Caco-2 (cell line): Measurements from ENCODE around the gene TCIRG1. TPM values are rescaled to one million over a fixed set of nuclear protein-coding genes. Genes with fewer than 3 reads are reported as not detected.
A peak's percentile ranks its signal among the peaks of the same experiment; 100 is the strongest.

Experiments
- BruUV-seq: library from RNA; stranded (reverse); fragments of 400-500 nt; replicated peaks from 2 replicates; lab custom pipeline; 2021; lab: Mats Ljungman, UMichigan
- CTCF ChIA-PET: fragments of 300-600 bp; sonication (Branson Sonifier 250); formaldehyde crosslinking; loops from one replicate; lab custom pipeline; 2022; ENCODE audit warnings: antibody characterized with exemption; lab: Charles Lee
- POLR2A ChIA-PET: fragments of 300-600 bp; sonication (Branson Sonifier 250); formaldehyde crosslinking; loops from one replicate; lab custom pipeline; 2022; ENCODE audit warnings: antibody characterized with exemption; lab: Charles Lee
- DNase-seq, 2 experiments: peaks; one replicate each; pipeline versions ENCODE4 v3.0.0 to v3.0.0-alpha.2; 2020 to 2022
- H3K27me3 ChIP-seq: replicated peaks from 2 replicates; pipeline ENCODE4 v1.6.0; 2011; ENCODE audit warnings: low read length; ENCODE audit not compliant: control insufficient read depth, insufficient read depth
- H3K36me3 ChIP-seq: 2 replicates; pipeline ENCODE4 v1.5.1; 2011; ENCODE audit warnings: low read length; ENCODE audit not compliant: control insufficient read depth, insufficient read depth
- H3K4me1 ChIP-seq: fragments of 250-450 bp; sonication (Bioruptor Pico); 2 replicates; pipeline ENCODE4 v1.5.1; 2020; ENCODE audit warnings: mild to moderate bottlenecking
- H3K4me3 ChIP-seq: 2 replicates; pipeline ENCODE4 v1.5.1; 2011; ENCODE audit warnings: low read depth, mild to moderate bottlenecking, control low read depth, low read length
- H3K9me3 ChIP-seq: fragments of 250-450 bp; sonication (Bioruptor Pico); 2 replicates; pipeline ENCODE4 v1.5.1; 2020; ENCODE audit warnings: mild to moderate bottlenecking, moderate library complexity
- H3K27ac Mint-ChIP-seq: one replicate; pipeline ENCODE4 v1.8.0; 2022; ENCODE audit warnings: mixed read lengths; ENCODE audit not compliant: unreplicated experiment
- H3K27me3 Mint-ChIP-seq: one replicate; pipeline ENCODE4 v1.8.0; 2022; ENCODE audit warnings: mixed read lengths; ENCODE audit not compliant: insufficient read depth, unreplicated experiment
- H3K36me3 Mint-ChIP-seq: one replicate; pipeline ENCODE4 v1.8.0; 2022; ENCODE audit warnings: mild to moderate bottlenecking, mixed read lengths; ENCODE audit not compliant: insufficient read depth, unreplicated experiment
- H3K4me1 Mint-ChIP-seq: one replicate; pipeline ENCODE4 v1.8.0; 2022; ENCODE audit warnings: low read depth, mixed read lengths; ENCODE audit not compliant: unreplicated experiment
- H3K4me3 Mint-ChIP-seq: one replicate; pipeline ENCODE4 v1.8.0; 2022; ENCODE audit warnings: mild to moderate bottlenecking, moderate library complexity, mixed read lengths; ENCODE audit not compliant: unreplicated experiment
- H3K9me3 Mint-ChIP-seq: one replicate; pipeline ENCODE4 v1.8.0; 2022; ENCODE audit warnings: mixed read lengths; ENCODE audit not compliant: unreplicated experiment
- intact Hi-C: fragments of 100-400 bp; cut with micrococcal nuclease; formaldehyde crosslinking; loops from one replicate; pipeline ENCODE4 v1.10.0; 2022; ENCODE audit not compliant: unreplicated experiment
- total RNA-seq: library from RNA; stranded (reverse); gene quantifications from 2 replicates; pipeline ENCODE4 v1.2.3, GENCODE V29; 2022
- TF ChIP-seq, protein P1 (sequence below), 2 experiments: fragments of 200-600 bp in 1 of 2; IDR thresholded peaks; 1 replicate in 1 of 2; 2 replicates in 1 of 2; pipeline versions ENCODE4 v1.5.1 to v1.8.0; 2011 to 2022; ENCODE audit warnings: antibody characterized with exemption in 1 of 2, control low read depth in 1 of 2, inconsistent platforms in 1 of 2, low read depth in 1 of 2, low read length in 1 of 2, mild to moderate bottlenecking in 1 of 2, moderate library complexity in 1 of 2; ENCODE audit not compliant: insufficient read depth in 1 of 2, severe bottlenecking in 1 of 2, unreplicated experiment in 1 of 2

TCIRG1 gene
- total RNA-seq, 1 experiment from 2014 or later, result 2.7 TPM

DNA sequence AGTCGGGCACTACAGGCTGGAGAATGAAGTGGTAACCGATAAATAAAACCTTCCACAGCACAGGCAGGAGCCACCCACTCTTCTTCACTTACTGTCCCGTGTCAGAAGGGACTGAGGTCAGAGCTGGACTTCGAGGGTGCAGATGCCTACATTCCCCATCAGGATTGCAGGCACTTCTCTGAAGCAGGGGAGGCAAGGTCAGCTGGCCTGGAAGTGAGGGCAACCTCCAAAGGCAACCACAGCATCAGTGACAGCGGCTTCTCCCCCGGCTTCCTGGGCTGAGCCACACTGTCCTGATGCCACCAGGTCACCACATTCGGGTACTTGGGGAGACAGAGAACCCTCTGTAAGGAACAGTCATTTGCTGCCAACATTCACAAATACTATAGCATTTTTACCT lies 22.7 kb downstream of the TCIRG1 start:
- Mint-ChIP-seq H3K27me3 (no peaks in the 10 kb centered on the region), H3K4me3 (no peak overlapping the region), H3K4me1 (no peaks in the 10 kb centered on the region), H3K36me3 (peaks cover 97% of the 10 kb centered on the region), H3K9me3 (no peaks in the 10 kb centered on the region), H3K27ac (no peak overlapping the region)
- CTCF ChIA-PET, result no interaction called here
- peak in 1 of 2 experiments; percentile 27 for DNase-seq
- H3K36me3 ChIP-seq, result peaks cover 11% of the 10 kb centered on the region; the same call in 1 of the 2 replicates
- POLR2A ChIA-PET, result no interaction called here
- no peaks in the 10 kb centered on the region for H3K4me1 ChIP-seq
- no peaks in the 10 kb centered on the region for H3K9me3 ChIP-seq
- TF ChIP-seq, protein P1, sequence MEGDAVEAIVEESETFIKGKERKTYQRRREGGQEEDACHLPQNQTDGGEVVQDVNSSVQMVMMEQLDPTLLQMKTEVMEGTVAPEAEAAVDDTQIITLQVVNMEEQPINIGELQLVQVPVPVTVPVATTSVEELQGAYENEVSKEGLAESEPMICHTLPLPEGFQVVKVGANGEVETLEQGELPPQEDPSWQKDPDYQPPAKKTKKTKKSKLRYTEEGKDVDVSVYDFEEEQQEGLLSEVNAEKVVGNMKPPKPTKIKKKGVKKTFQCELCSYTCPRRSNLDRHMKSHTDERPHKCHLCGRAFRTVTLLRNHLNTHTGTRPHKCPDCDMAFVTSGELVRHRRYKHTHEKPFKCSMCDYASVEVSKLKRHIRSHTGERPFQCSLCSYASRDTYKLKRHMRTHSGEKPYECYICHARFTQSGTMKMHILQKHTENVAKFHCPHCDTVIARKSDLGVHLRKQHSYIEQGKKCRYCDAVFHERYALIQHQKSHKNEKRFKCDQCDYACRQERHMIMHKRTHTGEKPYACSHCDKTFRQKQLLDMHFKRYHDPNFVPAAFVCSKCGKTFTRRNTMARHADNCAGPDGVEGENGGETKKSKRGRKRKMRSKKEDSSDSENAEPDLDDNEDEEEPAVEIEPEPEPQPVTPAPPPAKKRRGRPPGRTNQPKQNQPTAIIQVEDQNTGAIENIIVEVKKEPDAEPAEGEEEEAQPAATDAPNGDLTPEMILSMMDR (IDR thresholded peaks at IDR 0.05; ENCODE audit: insufficient read depth in 1 of 2, low read depth in 1 of 2, low read length in 1 of 2, severe bottlenecking in 1 of 2, unreplicated experiment in 1 of 2), result no peak
- H3K27me3 ChIP-seq, result no peaks in the 10 kb centered on the region
- H3K4me3 ChIP-seq, result no peak overlapping the region
- intact Hi-C loops, result no loop called here
- BruUV-seq, result no TSS peak

DNA sequence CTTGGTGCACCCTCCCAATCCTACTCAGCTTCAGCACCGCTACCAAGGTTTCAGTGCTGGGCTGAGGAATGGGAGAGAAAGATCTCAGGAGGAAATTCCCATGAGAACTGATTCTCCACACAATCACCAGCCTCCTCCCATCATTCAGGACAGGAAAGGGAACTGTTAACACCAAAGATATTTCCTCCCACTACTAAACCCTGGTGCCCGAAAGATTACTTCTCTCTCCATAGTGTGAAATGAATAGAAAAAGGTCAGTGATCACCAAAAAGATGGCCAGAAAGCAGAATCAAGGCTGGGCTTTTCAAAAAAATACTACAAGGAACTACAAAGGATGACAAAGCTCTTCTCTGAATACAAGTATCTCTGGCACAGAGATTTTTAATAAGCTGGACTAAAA lies 26.1 kb downstream of the TCIRG1 start:
- no TSS peak for BruUV-seq

DNA sequence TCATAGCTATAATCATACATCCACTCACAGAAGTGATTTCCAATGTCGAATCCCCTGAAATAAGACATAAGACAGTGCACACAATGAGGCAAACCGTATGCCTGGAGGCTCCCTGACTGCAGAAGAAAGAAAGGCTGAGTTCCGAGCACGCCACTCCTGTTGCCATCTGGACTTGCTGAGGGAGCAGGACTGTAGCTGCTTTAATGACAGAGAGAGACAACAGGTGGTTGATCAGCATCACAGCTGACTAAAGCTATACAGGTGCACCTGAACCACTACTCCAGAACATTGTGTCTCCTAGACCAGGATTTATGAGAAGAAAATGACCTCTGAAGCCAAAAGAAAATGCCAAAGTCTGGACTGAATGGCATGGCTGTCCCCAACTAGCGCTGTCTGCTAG lies 27.0 kb downstream of the TCIRG1 start:
- Histone ChIP-seq H3K4me3 (no peak overlapping the region), H3K36me3 (peaks cover 13% of the 10 kb centered on the region; the same call in 1 of the 2 replicates), H3K27me3 (no peaks in the 10 kb centered on the region), H3K9me3 (no peaks in the 10 kb centered on the region), H3K4me1 (no peaks in the 10 kb centered on the region)
- CTCF ChIA-PET, result no interaction called here
- TF ChIP-seq, protein P1 (IDR thresholded peaks at IDR 0.05; ENCODE audit: insufficient read depth in 1 of 2, low read depth in 1 of 2, low read length in 1 of 2, severe bottlenecking in 1 of 2, unreplicated experiment in 1 of 2), result no peak
- H3K4me3 Mint-ChIP-seq, result no peak overlapping the region
- intact Hi-C loops, result no loop called here
- H3K27me3 Mint-ChIP-seq, result no peaks in the 10 kb centered on the region
- BruUV-seq, result no TSS peak
- peaks cover 97% of the 10 kb centered on the region for H3K36me3 Mint-ChIP-seq
- H3K27ac Mint-ChIP-seq, result no peak overlapping the region
- POLR2A ChIA-PET, result no interaction called here
- DNase-seq, result peak in 1 of 2 experiments; percentile 15
- no peaks in the 10 kb centered on the region for H3K4me1 Mint-ChIP-seq
- no peaks in the 10 kb centered on the region for H3K9me3 Mint-ChIP-seq

More for the DNA sequence above, 26.1 kb downstream of the TCIRG1 start:
- intact Hi-C loops, result no loop called here
- Mint-ChIP-seq H3K4me1 (no peaks in the 10 kb centered on the region), H3K27me3 (no peaks in the 10 kb centered on the region), H3K4me3 (no peak overlapping the region), H3K9me3 (no peaks in the 10 kb centered on the region), H3K36me3 (peaks cover 97% of the 10 kb centered on the region), H3K27ac (no peak overlapping the region)
- TF ChIP-seq, protein P1 (IDR thresholded peaks at IDR 0.05; ENCODE audit: insufficient read depth in 1 of 2, low read depth in 1 of 2, low read length in 1 of 2, severe bottlenecking in 1 of 2, unreplicated experiment in 1 of 2), result no peak
- H3K9me3 ChIP-seq, result no peaks in the 10 kb centered on the region
- DNase-seq, result peak in 1 of 2 experiments; percentile 4
- peaks cover 14% of the 10 kb centered on the region; the same call in 1 of the 2 replicates for H3K36me3 ChIP-seq
- H3K4me1 ChIP-seq, result no peaks in the 10 kb centered on the region
- no peaks in the 10 kb centered on the region for H3K27me3 ChIP-seq
- CTCF ChIA-PET, result no interaction called here
- POLR2A ChIA-PET, result no interaction called here
- H3K4me3 ChIP-seq, result no peak overlapping the region
